Left lung (tissue), 14 donors: ENCODE results near the gene TXNDC11. TPM values are rescaled to one million over a fixed set of nuclear protein-coding genes. Genes with fewer than 3 reads are reported as not detected.
"Not testable (repeated sequence)": the region's sequence is repeated elsewhere in the genome, so short reads cannot be mapped to it uniquely, and the experiment has no call there.

Experiments used
- ATAC-seq: fragments of 200-7000 bp; cut with Tn5 transposase; one replicate; pipeline ENCODE4 v1.9.1; 2020; ENCODE audit warnings: moderate library complexity
- DNase-seq, 4 donors: peaks; one replicate each; pipeline ENCODE4 v3.0.0-alpha.2; 2013 to 2020
- H3K27ac ChIP-seq, 2 donors: fragments of 200-600 bp; sonication (generic) in 1 of 2; one replicate each; pipeline versions ENCODE4 v1.5.0 to v1.8.0; 2020 to 2021
- H3K27me3 ChIP-seq, 2 donors: fragments of 200-600 bp; sonication (generic) in 1 of 2; one replicate each; pipeline versions ENCODE4 v1.5.0 to v1.8.0; 2020 to 2021
- H3K36me3 ChIP-seq, 2 donors: fragments of 200-600 bp; sonication (generic) in 1 of 2; one replicate each; pipeline versions ENCODE4 v1.5.0 to v1.8.0; 2020 to 2021
- H3K4me1 ChIP-seq, 2 donors: fragments of 200-600 bp; one replicate each; pipeline ENCODE4 v1.8.0; 2021
- H3K4me3 ChIP-seq, 2 donors: fragments of 200-600 bp; sonication (generic) in 1 of 2; one replicate each; pipeline versions ENCODE4 v1.5.0 to v1.8.0; 2020 to 2021; ENCODE audit warnings: mild to moderate bottlenecking in 1 of 2
- H3K9me3 ChIP-seq, 2 donors: fragments of 200-600 bp; sonication (generic) in 1 of 2; one replicate each; pipeline versions ENCODE4 v1.5.0 to v1.8.0; 2020 to 2021
- intact Hi-C, 2 donors: fragments of 100-400 bp; cut with DNase I; formaldehyde crosslinking; loops; one replicate each; pipeline versions ENCODE4 v1.11.2 to v1.14.2; 2022
- long read RNA-seq, 12 donors: library from polyadenylated mRNA in 2 of 12; unstranded in 2 of 12; transcript quantifications; one replicate each; pipeline ENCODE4 v2.0.0 and lab custom pipeline, GENCODE V29; 2019 to 2026
- polyA plus RNA-seq, 6 donors: library from polyadenylated mRNA; unstranded; fragments of 120-200 nt; gene quantifications; one replicate each; pipeline ENCODE4 v1.2.1, GENCODE V29; 2013; ENCODE audit not compliant: insufficient read length in 6 of 6
- total RNA-seq, 2 donors: library from RNA; stranded (reverse); fragmentation: NEBNext Ultra II Directional; extraction: Animal tissue kit (Norgen Biotek cat#: 25700); gene quantifications; one replicate each; pipeline ENCODE4 v1.2.1, GENCODE V29; 2021
- TF ChIP-seq, protein P1 (sequence below), 2 donors: fragments of 200-600 bp; sonication (generic) in 1 of 2; IDR thresholded peaks; one replicate each; pipeline versions ENCODE4 v1.5.0 to v1.8.0; 2021; ENCODE audit warnings: antibody characterized with exemption in 2 of 2
- donor health status: DM: no; HTN: yes; CAD: no.
- donor health status: DM: no; HTN: no; CAD: no.

The TXNDC11 gene, protein sequence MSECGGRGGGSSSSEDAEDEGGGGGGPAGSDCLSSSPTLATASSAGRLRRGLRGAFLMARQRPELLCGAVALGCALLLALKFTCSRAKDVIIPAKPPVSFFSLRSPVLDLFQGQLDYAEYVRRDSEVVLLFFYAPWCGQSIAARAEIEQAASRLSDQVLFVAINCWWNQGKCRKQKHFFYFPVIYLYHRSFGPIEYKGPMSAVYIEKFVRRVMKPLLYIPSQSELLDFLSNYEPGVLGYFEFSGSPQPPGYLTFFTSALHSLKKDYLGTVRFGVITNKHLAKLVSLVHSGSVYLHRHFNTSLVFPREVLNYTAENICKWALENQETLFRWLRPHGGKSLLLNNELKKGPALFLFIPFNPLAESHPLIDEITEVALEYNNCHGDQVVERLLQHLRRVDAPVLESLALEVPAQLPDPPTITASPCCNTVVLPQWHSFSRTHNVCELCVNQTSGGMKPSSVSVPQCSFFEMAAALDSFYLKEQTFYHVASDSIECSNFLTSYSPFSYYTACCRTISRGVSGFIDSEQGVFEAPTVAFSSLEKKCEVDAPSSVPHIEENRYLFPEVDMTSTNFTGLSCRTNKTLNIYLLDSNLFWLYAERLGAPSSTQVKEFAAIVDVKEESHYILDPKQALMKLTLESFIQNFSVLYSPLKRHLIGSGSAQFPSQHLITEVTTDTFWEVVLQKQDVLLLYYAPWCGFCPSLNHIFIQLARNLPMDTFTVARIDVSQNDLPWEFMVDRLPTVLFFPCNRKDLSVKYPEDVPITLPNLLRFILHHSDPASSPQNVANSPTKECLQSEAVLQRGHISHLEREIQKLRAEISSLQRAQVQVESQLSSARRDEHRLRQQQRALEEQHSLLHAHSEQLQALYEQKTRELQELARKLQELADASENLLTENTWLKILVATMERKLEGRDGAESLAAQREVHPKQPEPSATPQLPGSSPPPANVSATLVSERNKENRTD
- 10 to 100 TPM; 71.2 to 76.8 TPM for total RNA-seq
- polyA plus RNA-seq = 10 to 100 TPM; 33.9 to 41.7 (median 36.6) TPM
- long read RNA-seq, donor 1, partial matches to known transcripts = 17 of 19 reads
- long read RNA-seq, donor 1, other reads (novel, unspliced or antisense) = 0 of 19 reads
- long read RNA-seq, donor 2, partial matches to known transcripts = 11 of 11 reads
- long read RNA-seq, donor 2, other reads (novel, unspliced or antisense) = 0 of 11 reads
- long read RNA-seq, donor 3, partial matches to known transcripts = 0 of 2 reads
- long read RNA-seq, donor 3, other reads (novel, unspliced or antisense) = 0 of 2 reads
- long read RNA-seq, donor 4, partial matches to known transcripts = 3 of 12 reads
- long read RNA-seq, donor 4, other reads (novel, unspliced or antisense) = 5 of 12 reads
- long read RNA-seq, donor 5, partial matches to known transcripts = 22 of 24 reads
- long read RNA-seq, donor 5, other reads (novel, unspliced or antisense) = 0 of 24 reads
- long read RNA-seq, donor 6, partial matches to known transcripts = 0 of 2 reads
- long read RNA-seq, donor 6, other reads (novel, unspliced or antisense) = 0 of 2 reads
- long read RNA-seq, donor 7 = 0 reads
- long read RNA-seq, donor 8, transcript TXNDC11-201 (12 exons, 3,140 nt) = major isoform, 5 of 11 reads
- long read RNA-seq, donor 8, partial matches to known transcripts = 6 of 11 reads
- long read RNA-seq, donor 8, other reads (novel, unspliced or antisense) = 0 of 11 reads
- long read RNA-seq, donor 9 = 0 reads
- long read RNA-seq, donor 10, partial matches to known transcripts = 3 of 8 reads
- long read RNA-seq, donor 10, other reads (novel, unspliced or antisense) = 3 of 8 reads
- long read RNA-seq, donor 11 = 0 reads
- long read RNA-seq, donor 12, partial matches to known transcripts = 8 of 9 reads
- long read RNA-seq, donor 12, other reads (novel, unspliced or antisense) = 0 of 9 reads

DNA sequence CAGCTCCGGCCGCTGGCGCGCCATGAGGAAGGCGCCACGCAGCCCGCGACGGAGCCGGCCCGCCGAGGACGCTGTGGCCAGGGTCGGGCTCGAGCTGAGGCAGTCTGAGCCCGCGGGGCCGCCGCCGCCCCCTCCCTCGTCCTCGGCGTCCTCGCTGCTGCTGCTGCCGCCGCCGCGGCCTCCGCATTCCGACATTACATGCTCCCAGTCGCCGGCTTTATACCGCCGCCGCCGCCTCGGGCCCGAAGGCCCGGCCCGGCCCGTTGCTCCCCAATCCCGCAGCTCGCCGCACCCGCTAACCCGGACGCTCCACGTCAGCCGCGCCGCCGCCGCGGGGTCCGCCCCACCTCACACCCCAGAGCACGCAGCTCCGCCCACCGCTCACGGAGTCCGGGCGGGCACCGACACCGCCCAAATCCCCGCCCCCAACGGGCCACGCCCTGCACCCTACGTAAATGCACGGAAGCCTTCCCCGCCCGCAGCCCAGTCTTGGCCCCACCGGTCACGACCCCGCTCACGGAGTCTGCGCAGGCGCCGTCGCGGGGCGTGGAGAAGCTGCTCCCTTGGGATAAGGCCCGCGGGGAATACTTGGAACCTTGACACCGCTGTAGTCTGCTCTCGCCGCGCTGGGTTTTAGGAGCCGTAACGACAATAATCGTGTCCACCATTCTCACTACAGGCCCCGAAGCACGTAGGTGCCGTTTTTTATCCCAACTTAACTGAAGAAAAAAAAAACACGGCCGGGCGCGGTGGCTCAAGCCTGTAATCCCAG lies at the start of gene TXNDC11:
TSS of gene TXNDC11 (minus strand) at position 322 of the 772 bp plus-strand sequence. CDS start at position 195, 127 bp downstream.
- DNase-seq (peak; percentile 99 to 100 (median 100)), ATAC-seq (peak; percentile 96)
- Histone ChIP-seq H3K9me3 (no peaks in the 10 kb centered on the region), H3K4me1 (peaks cover 9 to 56% of the 10 kb centered on the region in 2 donors), H3K4me3 (peak within 1 kb of the TSS; percentile 80 to 93), H3K27ac (peak within 1 kb of the TSS; percentile 94 to 97), H3K27me3 (no peaks in the 10 kb centered on the region), H3K36me3 (peaks cover 0 to 12% of the 10 kb centered on the region in 2 donors)
- intact Hi-C loops = no loop called here
- TF ChIP-seq, protein P1, sequence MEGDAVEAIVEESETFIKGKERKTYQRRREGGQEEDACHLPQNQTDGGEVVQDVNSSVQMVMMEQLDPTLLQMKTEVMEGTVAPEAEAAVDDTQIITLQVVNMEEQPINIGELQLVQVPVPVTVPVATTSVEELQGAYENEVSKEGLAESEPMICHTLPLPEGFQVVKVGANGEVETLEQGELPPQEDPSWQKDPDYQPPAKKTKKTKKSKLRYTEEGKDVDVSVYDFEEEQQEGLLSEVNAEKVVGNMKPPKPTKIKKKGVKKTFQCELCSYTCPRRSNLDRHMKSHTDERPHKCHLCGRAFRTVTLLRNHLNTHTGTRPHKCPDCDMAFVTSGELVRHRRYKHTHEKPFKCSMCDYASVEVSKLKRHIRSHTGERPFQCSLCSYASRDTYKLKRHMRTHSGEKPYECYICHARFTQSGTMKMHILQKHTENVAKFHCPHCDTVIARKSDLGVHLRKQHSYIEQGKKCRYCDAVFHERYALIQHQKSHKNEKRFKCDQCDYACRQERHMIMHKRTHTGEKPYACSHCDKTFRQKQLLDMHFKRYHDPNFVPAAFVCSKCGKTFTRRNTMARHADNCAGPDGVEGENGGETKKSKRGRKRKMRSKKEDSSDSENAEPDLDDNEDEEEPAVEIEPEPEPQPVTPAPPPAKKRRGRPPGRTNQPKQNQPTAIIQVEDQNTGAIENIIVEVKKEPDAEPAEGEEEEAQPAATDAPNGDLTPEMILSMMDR (IDR thresholded peaks at IDR 0.05) = no peak

DNA sequence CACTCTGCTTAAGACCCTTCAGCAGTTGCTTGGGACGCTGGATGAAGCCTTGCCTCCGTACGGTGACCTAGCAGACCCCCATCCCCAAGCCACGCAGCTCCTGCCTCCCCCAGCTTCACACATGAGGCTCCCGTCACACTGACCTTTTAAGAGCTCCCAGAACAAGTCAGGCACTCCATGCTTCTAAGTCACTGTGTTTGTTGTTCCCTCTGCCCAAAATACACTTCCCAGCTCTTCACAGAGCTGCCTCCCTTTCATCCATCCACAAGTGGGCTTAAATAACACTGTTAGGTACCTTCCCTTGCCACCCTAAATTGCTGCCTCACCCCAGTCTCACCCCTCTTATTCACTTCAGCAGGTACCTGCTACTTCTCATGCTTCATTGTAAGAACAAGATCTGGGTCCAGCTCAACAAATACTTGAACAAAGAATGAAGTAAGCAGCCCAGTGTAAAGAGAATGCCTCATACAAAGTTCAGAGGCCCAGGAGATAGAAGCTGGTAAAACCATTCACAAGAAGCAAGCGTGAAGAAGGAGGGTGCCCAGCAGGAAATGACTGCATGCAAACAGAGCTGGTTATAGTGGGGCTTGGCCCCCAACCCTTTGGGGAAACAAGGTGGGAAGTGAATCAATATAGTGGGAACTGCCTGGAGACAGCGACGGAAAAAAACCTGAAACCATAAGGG lies 48.6 kb upstream of the TXNDC11 start:
- TF ChIP-seq, protein P1 (IDR thresholded peaks at IDR 0.05) = no peak
- intact Hi-C loops = no loop called here
- H3K9me3 ChIP-seq = no peaks in the 10 kb centered on the region
- H3K27me3 ChIP-seq = no peaks in the 10 kb centered on the region
- peaks cover 22 to 85% of the 10 kb centered on the region in 2 donors for H3K4me1 ChIP-seq
- H3K4me3 ChIP-seq = no peak overlapping the region
- DNase-seq (peak in 1 of 4 donors; percentile 51), ATAC-seq (peak; percentile 77)
- H3K27ac ChIP-seq = peak overlapping the region; percentile 79 to 94
- peaks cover 0 to 4% of the 10 kb centered on the region in 2 donors for H3K36me3 ChIP-seq

DNA sequence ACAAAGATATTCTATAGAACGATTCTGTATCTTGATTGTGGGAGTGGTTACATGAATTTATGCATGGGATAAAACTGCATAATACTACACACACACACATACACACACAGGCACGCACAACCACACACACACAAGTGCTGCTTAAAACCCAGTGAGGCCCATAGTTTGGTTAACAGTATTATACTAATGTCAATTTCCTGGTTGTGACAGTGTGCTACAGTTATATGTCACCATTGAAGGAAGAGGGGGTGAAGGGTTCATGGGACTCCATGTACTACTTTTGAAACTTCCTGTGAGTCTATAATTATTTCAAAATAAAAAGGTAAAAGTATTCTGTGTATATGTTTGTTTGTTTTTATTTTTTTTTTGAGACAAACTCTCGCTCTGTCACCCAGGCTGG lies 46.3 kb upstream of the TXNDC11 start:
- intact Hi-C loops = no loop called here
- TF ChIP-seq, protein P1 (IDR thresholded peaks at IDR 0.05) = no peak
- Histone ChIP-seq H3K36me3 (peaks cover 0 to 4% of the 10 kb centered on the region in 2 donors), H3K27me3 (no peaks in the 10 kb centered on the region), H3K27ac (peak overlapping the region in 1 of 2 donors; percentile 39), H3K4me1 (peaks cover 21 to 78% of the 10 kb centered on the region in 2 donors), H3K9me3 (no peaks in the 10 kb centered on the region), H3K4me3 (no peak overlapping the region)
- DNase-seq (no peak), ATAC-seq (no peak)

DNA sequence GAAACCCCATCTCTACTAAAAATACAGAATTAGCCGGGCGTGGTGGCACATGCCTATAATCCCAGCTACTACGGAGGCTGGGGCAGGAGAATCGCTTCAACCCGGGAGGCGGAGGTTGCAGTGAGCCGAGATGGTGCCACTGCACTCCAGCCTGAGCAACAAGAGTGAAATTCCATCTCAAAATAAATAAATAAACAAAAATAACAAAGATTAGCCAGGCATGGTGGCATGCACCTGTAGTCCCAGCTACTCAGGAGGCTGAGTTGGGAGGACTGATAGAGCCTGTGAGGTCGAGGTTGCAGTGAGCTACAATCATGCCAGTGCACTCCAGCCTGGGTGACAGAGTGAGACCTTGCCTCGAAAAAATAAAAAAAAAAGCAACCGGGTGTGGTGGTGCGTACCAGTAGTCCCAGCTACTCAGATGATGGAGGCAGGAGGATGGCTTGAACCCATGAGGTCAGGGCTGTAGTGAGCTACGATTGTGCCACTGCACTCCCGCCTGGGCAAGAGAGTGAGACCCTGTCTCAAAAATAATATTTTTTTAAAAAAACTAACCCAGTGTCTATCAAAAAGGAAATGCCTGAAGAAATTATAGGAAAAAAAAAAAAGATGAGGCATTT lies 42.4 kb upstream of the TXNDC11 start:
- Histone ChIP-seq H3K36me3 (peaks cover 0 to 14% of the 10 kb centered on the region in 2 donors), H3K4me1 (peaks cover 37 to 75% of the 10 kb centered on the region in 2 donors)
- H3K27ac ChIP-seq, H3K27me3 ChIP-seq, DNase-seq, intact Hi-C loops, H3K4me3 ChIP-seq, ATAC-seq, H3K9me3 ChIP-seq: not testable (repeated sequence)

DNA sequence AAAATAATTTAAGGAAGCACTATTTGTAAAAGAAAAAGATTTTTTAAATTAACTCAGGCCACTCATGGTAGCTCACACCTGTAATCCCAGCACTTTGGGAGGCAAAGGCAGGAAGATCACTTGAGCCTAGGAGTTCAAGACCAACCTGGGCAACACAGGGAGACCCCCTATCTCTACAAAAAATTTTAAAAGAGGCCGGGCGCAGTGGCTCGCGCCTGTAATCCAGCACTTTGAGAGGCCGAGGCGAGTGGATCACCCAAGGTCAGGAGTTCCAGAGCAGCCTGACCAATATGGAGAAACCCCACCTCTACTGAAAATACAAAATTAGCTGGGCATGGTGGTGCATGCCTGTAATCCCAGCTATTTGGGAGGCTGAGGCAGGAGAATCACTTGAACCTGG lies 41.7 kb upstream of the TXNDC11 start:
- Histone ChIP-seq H3K4me1 (peaks cover 37 to 70% of the 10 kb centered on the region in 2 donors), H3K36me3 (peaks cover 0 to 19% of the 10 kb centered on the region in 2 donors), H3K27ac (peak overlapping the region; percentile 82 to 88)
- DNase-seq, H3K9me3 ChIP-seq, H3K27me3 ChIP-seq, intact Hi-C loops, H3K4me3 ChIP-seq, ATAC-seq: not testable (repeated sequence)
